Retinal pigment epithelial cell (primary cell): ENCODE data around the gene STX12.

Experiments used
- DNase-seq: peaks from one replicate; pipeline ENCODE4 v3.0.0-alpha.2; 2010; ENCODE audit warnings: low read depth
- H3K4me3 ChIP-seq: 2 replicates; pipeline ENCODE4 v1.5.1; 2011; ENCODE audit warnings: mild to moderate bottlenecking, low read length, control low read depth, moderate library complexity
- TF ChIP-seq, protein P1 (sequence below): conservative IDR thresholded peaks from 2 replicates; pipeline ENCODE4 v1.5.1; 2011; ENCODE audit warnings: low read depth, low read length, control low read depth, inconsistent platforms

Gene STX12

DNA sequence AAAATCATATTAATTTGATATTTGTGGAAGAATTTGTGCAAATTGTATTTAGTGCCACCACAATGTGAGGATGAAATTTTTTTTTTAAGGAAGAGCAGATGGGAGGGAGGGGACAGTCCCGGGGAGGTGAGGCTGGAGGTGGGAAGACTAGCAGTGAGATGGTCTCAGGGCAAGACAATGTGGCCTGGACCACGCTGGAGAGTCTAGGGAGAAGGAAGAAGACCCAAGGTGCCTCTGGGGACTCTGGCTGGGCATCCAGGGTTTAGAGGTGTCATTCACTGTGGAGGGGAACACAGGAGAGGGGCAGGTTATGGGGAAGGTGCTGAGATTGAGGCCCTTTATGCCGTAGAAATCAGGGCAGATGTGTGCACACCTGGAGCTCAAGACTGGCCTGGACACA, 89.0 kb downstream of the STX12 start:
- TF ChIP-seq, protein P1, sequence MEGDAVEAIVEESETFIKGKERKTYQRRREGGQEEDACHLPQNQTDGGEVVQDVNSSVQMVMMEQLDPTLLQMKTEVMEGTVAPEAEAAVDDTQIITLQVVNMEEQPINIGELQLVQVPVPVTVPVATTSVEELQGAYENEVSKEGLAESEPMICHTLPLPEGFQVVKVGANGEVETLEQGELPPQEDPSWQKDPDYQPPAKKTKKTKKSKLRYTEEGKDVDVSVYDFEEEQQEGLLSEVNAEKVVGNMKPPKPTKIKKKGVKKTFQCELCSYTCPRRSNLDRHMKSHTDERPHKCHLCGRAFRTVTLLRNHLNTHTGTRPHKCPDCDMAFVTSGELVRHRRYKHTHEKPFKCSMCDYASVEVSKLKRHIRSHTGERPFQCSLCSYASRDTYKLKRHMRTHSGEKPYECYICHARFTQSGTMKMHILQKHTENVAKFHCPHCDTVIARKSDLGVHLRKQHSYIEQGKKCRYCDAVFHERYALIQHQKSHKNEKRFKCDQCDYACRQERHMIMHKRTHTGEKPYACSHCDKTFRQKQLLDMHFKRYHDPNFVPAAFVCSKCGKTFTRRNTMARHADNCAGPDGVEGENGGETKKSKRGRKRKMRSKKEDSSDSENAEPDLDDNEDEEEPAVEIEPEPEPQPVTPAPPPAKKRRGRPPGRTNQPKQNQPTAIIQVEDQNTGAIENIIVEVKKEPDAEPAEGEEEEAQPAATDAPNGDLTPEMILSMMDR, result no peak
- no peak for DNase-seq
- no peak overlapping the region for H3K4me3 ChIP-seq

DNA sequence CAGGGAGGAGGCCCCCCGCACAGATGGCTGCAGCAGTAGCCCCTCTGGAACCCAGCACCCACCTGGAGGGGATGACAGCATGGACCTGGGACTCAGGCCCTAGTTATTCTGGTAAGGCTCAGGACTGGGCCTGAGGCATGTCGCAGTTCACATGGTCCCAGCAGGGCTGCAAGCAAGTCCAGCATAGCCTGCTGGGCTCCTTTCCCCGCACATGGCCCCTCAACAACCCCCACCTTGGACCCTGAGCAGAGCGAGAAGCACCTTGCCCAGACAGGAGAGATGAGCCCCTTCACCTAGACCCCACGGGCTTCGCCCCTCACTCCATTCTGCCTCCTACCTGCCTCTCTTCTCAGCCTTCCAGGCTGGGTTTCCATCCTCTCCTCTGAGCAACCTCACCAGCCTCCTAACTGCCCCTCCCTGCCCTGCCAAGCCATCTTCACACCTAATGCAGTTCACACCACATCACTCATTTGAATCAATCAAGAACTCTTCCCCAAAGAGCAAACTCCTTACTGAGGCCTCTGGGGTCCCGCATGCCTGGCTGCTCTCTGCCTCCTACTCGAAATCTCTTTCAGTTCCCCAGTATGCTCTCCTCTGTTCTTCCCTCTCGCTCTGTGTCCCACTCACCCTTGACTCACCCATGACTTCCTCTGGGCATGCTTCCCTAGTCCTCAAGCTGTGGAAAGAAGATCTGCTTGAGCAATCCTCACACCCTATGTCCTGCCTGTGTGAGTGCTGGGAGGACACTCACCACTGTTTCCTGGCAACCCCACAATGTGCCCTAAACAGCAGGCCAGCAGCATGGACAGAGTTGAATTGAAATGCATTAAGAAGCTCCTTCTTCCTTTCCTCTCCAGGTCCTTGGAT, 89.9 kb downstream of the STX12 start:
- no peak for DNase-seq
- no peak overlapping the region for H3K4me3 ChIP-seq
- TF ChIP-seq, protein P1, result no peak

DNA sequence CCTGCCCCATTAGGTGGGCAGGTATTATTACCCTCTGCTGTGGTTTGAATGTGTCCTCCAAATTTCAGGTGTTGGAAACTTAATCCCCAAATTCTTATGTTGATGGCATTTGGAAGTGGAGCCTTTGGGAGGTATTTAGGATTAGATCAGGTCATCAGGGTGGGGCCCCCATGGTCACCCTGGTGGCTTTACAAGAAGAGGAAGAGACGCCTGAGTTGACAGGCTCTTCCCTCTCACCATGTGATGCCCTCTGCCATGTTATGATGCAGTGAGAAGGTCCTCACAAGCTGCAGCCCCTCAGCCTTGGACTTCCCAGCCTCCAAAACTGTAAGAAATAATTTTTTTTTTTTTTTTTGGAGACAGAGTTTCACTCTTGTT, 90.5 kb downstream of the STX12 start:
- no peak for DNase-seq
- TF ChIP-seq, protein P1, result no peak

DNA sequence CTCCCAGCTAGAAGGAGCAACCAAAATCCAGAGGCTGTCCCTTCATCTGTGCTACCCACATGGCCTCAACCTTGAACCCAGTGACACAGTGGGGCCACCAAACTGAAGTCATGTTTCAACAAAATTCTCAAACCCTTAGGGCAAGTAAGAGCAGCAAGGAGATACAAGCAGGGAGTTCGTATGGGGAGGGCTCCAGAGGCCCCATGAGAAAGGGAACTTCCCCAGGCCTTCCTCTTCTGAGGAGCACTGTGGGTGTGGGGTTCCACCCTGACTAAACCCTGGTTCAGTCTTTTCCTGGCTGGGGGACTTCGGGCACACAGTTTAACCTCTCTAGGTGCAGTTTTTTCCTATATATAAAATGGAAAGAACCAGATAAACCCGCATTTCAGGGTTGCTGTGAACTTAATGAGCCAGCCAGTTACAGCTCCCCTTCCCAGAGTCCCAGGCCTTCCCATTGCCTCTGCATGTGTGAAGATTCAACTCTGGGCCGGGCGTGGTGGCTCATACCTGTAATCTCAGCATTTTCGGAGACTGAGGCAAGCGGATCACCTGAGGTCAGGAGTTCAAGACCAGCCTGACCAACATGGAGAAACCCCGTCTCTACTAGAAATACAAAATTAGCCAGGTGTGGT, 91.4 kb downstream of the STX12 start:
- H3K4me3 ChIP-seq, result no peak overlapping the region
- TF ChIP-seq, protein P1, result no peak
- DNase-seq, result no peak

More for the DNA sequence above, 90.5 kb downstream of the STX12 start:
- no peak overlapping the region for H3K4me3 ChIP-seq

DNA sequence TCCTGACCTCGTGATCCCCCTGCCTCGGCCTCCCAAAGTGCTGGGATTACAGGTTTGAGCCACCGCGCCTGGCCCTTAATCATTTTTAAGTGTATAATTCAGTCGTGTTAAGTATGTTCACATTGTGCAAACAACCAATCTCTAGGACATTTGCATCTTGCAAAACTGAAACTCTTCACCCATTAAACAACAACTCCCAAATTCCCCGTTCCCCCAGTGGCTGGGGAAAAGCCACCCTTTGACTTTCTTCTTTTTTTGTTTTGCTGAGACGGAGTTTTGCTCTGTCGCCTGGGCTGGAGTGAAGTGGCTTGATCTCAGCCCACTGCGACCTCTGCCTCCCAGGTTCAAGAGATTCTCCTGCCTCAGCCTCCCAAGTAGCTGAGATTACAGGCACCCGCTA, 92.8 kb downstream of the STX12 start:
- TF ChIP-seq, protein P1, result no peak
- DNase-seq, result no peak
- no peak overlapping the region for H3K4me3 ChIP-seq

DNA sequence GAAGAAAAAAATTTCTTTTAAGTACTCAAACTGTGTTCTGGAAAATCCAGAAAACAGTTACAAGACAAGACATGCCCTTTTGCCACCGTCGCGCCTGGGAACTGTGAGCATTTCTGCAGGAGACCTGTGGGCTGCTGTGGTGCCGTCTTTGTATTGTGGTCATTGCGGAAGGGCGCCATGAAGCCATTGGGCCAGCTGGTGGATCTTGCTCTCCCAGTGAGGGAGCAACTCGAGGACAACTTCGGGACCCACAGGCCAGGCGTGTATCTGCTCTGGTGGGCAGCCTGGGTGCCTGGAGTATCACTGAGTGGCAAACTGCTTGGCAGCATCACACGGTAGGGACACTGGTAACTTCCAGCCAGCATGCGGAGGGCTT, 95.5 kb downstream of the STX12 start:
- no peak overlapping the region for H3K4me3 ChIP-seq
- TF ChIP-seq, protein P1, result no peak
- DNase-seq, result no peak
